OCI-LY3 (cell line): ENCODE data around the gene SYT8.

Experiments
- H2AFZ ChIP-seq: fragments of 200-600, 300-600 bp; shearing (Covaris generic); 2 replicates; pipeline ENCODE4 v1.6.0; 2014; ENCODE audit warnings: antibody characterized with exemption, low read depth, low read length
- H3K27ac ChIP-seq: fragments of 200-600, 300-600 bp; sonication (generic); 2 replicates; pipeline ENCODE4 v1.5.1; 2014; ENCODE audit warnings: mild to moderate bottlenecking, low read length, moderate library complexity, mixed read lengths
- H3K27me3 ChIP-seq: fragments of 200-600, 300-600 bp; sonication (generic); 2 replicates; pipeline ENCODE4 v1.6.1; 2014; ENCODE audit warnings: low read depth, low read length, mixed read lengths
- H3K36me3 ChIP-seq: fragments of 200-600, 300-600 bp; sonication (generic); replicated peaks from 2 replicates; pipeline ENCODE3; 2014; ENCODE audit warnings: low read depth, low read length, mixed read lengths
- H3K4me1 ChIP-seq: fragments of 300-600, 200-600 bp; sonication (generic); 2 replicates; pipeline ENCODE4 v1.6.1; 2014; ENCODE audit warnings: low read length, mixed read lengths
- H3K4me2 ChIP-seq: fragments of 200-600, 300-600 bp; sonication (generic); 2 replicates; pipeline ENCODE4 v1.6.1; 2014; ENCODE audit warnings: low read length, mixed read lengths
- H3K4me3 ChIP-seq: fragments of 300-600, 200-600 bp; sonication (generic); 2 replicates; pipeline ENCODE4 v1.5.1; 2014; ENCODE audit warnings: antibody characterized with exemption, mild to moderate bottlenecking, low read length, moderate library complexity
- H3K79me2 ChIP-seq: fragments of 300-600, 200-600 bp; shearing (Covaris generic); 2 replicates; pipeline ENCODE4 v1.6.1; 2014; ENCODE audit warnings: mild to moderate bottlenecking, low read length, mixed read lengths
- H3K9ac ChIP-seq: fragments of 300-600, 200-600 bp; shearing (Covaris generic); 2 replicates; pipeline ENCODE4 v1.6.0; 2014; ENCODE audit warnings: mild to moderate bottlenecking, low read length, moderate library complexity
- H3K9me3 ChIP-seq: fragments of 200-600, 300-600 bp; shearing (Covaris generic); 2 replicates; pipeline ENCODE4 v1.6.1; 2014; ENCODE audit warnings: low read length, mixed read lengths; ENCODE audit not compliant: insufficient read depth
- H4K20me1 ChIP-seq: fragments of 200-600, 300-600 bp; sonication (generic); 2 replicates; pipeline ENCODE4 v1.6.1; 2016; ENCODE audit warnings: low read length, mixed read lengths; ENCODE audit not compliant: insufficient read depth
- CTCF ChIP-seq: fragments of 200-600, 300-600 bp; sonication (generic); IDR thresholded peaks from 2 replicates; pipeline ENCODE4 v1.5.1; 2014; ENCODE audit warnings: antibody characterized with exemption, low read length, low read depth
- EZH2phosphoT487 ChIP-seq: fragments of 200-600 bp; shearing (Covaris generic); IDR thresholded peaks from 2 replicates; pipeline ENCODE4 v1.6.1; 2018; ENCODE audit warnings: antibody characterized with exemption, mixed run types, low read depth

SYT8 gene

DNA sequence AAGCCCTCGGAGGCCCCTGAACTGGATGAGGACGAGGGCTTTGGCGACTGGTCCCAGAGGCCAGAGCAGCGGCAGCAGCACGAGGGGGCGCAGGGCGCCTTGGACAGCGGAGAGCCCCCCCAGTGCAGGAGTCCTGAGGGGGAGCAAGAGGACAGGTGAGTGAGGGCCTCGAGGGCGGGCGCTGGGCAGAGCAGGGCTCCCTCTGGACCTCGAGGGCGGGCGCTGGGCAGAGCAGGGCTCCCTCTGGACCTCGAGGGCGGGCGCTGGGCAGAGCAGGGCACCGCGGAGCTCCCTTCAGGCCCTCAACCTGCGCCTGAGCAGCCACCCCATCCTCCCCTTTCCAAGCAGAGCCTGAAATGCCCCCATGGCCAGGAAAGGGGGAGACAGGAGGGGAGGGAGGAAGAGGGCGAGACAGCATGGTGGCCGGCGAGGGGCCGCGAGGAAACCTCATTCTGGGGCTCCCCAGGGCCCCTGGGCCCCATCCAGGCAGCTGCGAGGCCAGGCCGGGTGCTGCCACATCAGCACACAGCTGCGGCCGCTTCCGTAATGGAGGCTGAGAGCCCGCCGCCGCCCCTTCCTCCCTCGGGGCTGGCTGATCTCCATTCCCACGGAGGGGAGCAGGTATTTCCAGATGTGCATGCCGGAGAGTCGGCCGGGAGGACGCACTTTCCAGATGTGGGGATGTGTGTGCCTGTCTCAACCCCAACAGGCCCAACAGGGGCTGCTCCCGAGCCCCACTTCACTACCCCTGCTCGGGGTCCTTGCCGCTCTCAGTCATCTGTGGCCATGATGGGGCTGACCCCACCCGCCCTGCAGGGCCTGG lies 46.9 kb downstream of the SYT8 start:
- Histone ChIP-seq H4K20me1 (peaks cover 96% of the 10 kb centered on the region), H3K9me3 (no peaks in the 10 kb centered on the region), H3K79me2 (no peaks in the 10 kb centered on the region), H3K36me3 (peaks cover 42% of the 10 kb centered on the region), H3K4me2 (no peak overlapping the region), H3K27ac (no peak overlapping the region), H3K9ac (no peak overlapping the region), H3K4me1 (no peaks in the 10 kb centered on the region), H2AFZ (no peak overlapping the region), H3K27me3 (no peaks in the 10 kb centered on the region), H3K4me3 (no peak overlapping the region)
- TF ChIP-seq CTCF (no peak), EZH2phosphoT487 (no peak)

GRCh38 chr11:1882265-1883238 lies 47.8 kb downstream of the SYT8 start:
- H3K36me3 ChIP-seq, result peaks cover 46% of the 10 kb centered on the region
- TF ChIP-seq EZH2phosphoT487 (no peak), CTCF (peak; percentile 73)
- H3K9ac ChIP-seq, result no peak overlapping the region
- peaks cover 89% of the 10 kb centered on the region for H4K20me1 ChIP-seq
- H3K27ac ChIP-seq, result no peak overlapping the region
- no peaks in the 10 kb centered on the region for H3K27me3 ChIP-seq
- H3K4me2 ChIP-seq, result no peak overlapping the region
- H2AFZ ChIP-seq, result no peak overlapping the region
- no peak overlapping the region for H3K4me3 ChIP-seq
- no peaks in the 10 kb centered on the region for H3K79me2 ChIP-seq
- H3K4me1 ChIP-seq, result no peaks in the 10 kb centered on the region
- no peaks in the 10 kb centered on the region for H3K9me3 ChIP-seq

DNA sequence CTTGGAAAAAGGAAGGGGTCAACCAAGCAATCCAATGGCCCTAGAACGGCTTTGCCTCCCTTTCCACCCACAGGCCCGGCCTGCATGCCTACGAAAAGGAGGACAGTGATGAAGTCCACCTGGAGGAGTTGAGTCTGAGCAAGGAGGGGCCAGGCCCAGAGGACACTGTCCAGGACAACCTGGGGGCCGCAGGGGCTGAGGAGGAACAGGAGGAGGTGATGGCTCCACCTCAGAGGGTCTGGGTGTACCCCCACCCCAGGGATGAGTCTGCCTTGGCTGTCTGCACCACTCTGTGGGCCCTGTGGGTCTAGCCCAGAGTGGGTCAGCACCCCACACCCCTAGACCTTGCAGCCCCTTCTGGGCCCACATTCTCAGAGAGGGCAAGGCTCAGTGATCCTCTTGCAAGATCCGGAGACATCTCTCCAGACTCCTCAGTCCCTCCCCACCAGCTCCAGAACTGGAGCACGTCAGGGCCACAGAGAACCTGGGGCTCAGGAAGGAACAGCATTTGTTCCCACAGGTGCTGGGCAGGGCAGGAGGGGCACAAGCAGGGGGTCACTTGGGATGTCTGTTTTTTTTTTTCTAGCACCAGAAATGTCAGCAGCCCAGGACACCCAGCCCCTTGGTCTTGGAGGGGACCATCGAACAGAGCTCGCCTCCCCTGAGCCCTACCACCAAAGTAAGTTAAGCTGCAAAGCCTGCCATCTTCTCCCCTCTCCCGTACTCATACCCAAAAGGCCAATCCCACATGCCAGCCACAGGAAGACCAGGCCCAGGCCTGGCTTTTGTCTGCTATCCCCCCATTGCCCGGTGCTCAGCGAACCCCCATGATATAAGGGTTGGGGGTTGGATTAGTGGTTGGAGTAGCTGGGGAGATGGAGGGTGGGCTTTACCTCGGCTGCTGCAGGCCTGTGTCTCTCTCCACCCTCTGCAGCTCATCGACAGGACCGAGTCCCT lies 48.8 kb downstream of the SYT8 start:
- Histone ChIP-seq H2AFZ (no peak overlapping the region), H3K4me1 (no peaks in the 10 kb centered on the region), H3K79me2 (no peaks in the 10 kb centered on the region), H3K27me3 (no peaks in the 10 kb centered on the region), H3K27ac (no peak overlapping the region), H3K4me2 (no peak overlapping the region), H3K9me3 (no peaks in the 10 kb centered on the region), H3K4me3 (no peak overlapping the region), H4K20me1 (peaks cover 86% of the 10 kb centered on the region), H3K36me3 (peaks cover 57% of the 10 kb centered on the region), H3K9ac (no peak overlapping the region)
- TF ChIP-seq CTCF (no peak), EZH2phosphoT487 (no peak)
